OCI-LY1 (cell line): Measurements from ENCODE around the gene FAM78A.

Experiments
- H2AFZ ChIP-seq: fragments of 200-600 bp; sonication (generic), shearing (Covaris generic); 2 replicates; pipeline ENCODE4 v1.6.0; 2014; ENCODE audit warnings: antibody characterized with exemption, mild to moderate bottlenecking, low read length
- H3F3A ChIP-seq: fragments of 200-600 bp; sonication (generic), shearing (Covaris generic); 2 replicates; pipeline ENCODE4 v1.6.0; 2014; ENCODE audit warnings: mild to moderate bottlenecking, antibody characterized with exemption, low read length, moderate library complexity; ENCODE audit not compliant: insufficient read depth
- H3K27ac ChIP-seq: fragments of 200-600 bp; sonication (generic); 2 replicates; pipeline ENCODE4 v1.5.1; 2014; ENCODE audit warnings: low read length, mixed run types, mild to moderate bottlenecking, low read depth; ENCODE audit not compliant: poor library complexity, severe bottlenecking
- H3K27me3 ChIP-seq: fragments of 200-600 bp; sonication (generic); 2 replicates; pipeline ENCODE4 v1.6.0; 2014; ENCODE audit warnings: antibody characterized with exemption, mild to moderate bottlenecking, low read length, moderate library complexity; ENCODE audit not compliant: insufficient read depth
- H3K36me3 ChIP-seq: fragments of 200-600 bp; sonication (generic); 2 replicates; pipeline ENCODE4 v1.6.1; 2014; ENCODE audit warnings: mild to moderate bottlenecking, antibody characterized with exemption, low read length, moderate library complexity, mixed read lengths; ENCODE audit not compliant: insufficient read depth
- H3K4me1 ChIP-seq: fragments of 200-600 bp; sonication (generic); 2 replicates; pipeline ENCODE4 v1.5.1; 2014; ENCODE audit warnings: mild to moderate bottlenecking, low read length, moderate library complexity; ENCODE audit not compliant: insufficient read depth, severe bottlenecking
- H3K4me2 ChIP-seq: fragments of 200-600 bp; sonication (generic), shearing (Covaris generic); 2 replicates; pipeline ENCODE4 v1.6.1; 2014; ENCODE audit warnings: low read length
- H3K4me3 ChIP-seq: fragments of 200-600 bp; sonication (generic); 2 replicates; pipeline ENCODE4 v1.5.1; 2014; ENCODE audit warnings: low read length, low read depth, mild to moderate bottlenecking, mixed read lengths; ENCODE audit not compliant: poor library complexity, severe bottlenecking
- H3K79me2 ChIP-seq: fragments of 200-600 bp; shearing (Covaris generic); 2 replicates; pipeline ENCODE4 v1.6.1; 2016; ENCODE audit warnings: mixed run types, low read length, mixed read lengths; ENCODE audit not compliant: insufficient read depth
- H3K9ac ChIP-seq: fragments of 200-600 bp; sonication (generic), shearing (Covaris generic); 2 replicates; pipeline ENCODE4 v1.6.1; 2014; ENCODE audit warnings: mild to moderate bottlenecking, low read length, mixed read lengths
- H3K9me2 ChIP-seq: fragments of 200-600 bp; sonication (generic), shearing (Covaris generic); 2 replicates; pipeline ENCODE4 v1.6.1; 2014; ENCODE audit warnings: low read depth, mild to moderate bottlenecking, low read length, mixed read lengths
- H3K9me3 ChIP-seq: fragments of 200-600 bp; shearing (Covaris generic); 2 replicates; pipeline ENCODE4 v1.6.1; 2014; ENCODE audit warnings: low read length, mixed read lengths
- H4K20me1 ChIP-seq: fragments of 200-600 bp; sonication (generic), shearing (Covaris generic); 2 replicates; pipeline ENCODE4 v1.6.0; 2016; ENCODE audit warnings: mild to moderate bottlenecking, low read length; ENCODE audit not compliant: insufficient read depth
- EZH2 ChIP-seq: fragments of 200-600 bp; sonication (generic), shearing (Covaris generic); IDR thresholded peaks from 2 replicates; pipeline ENCODE4 v1.8.0; 2017; ENCODE audit warnings: borderline replicate concordance, mixed run types, mild to moderate bottlenecking, antibody characterized with exemption, low read length, moderate library complexity, mixed read lengths
- TF ChIP-seq, protein P1 (sequence below): fragments of 200-600 bp; sonication (generic), shearing (Covaris generic); IDR thresholded peaks from 2 replicates; pipeline ENCODE4 v1.5.1; 2017; ENCODE audit warnings: mild to moderate bottlenecking, antibody characterized with exemption, low read length, moderate library complexity, mixed read lengths

Gene FAM78A

GRCh38 chr9:131299961-131300347 lies 23.6 kb upstream of the FAM78A start:
- no peak overlapping the region for H3K9ac ChIP-seq
- H3K27ac ChIP-seq, result no peak overlapping the region
- no peaks in the 10 kb centered on the region for H3K79me2 ChIP-seq
- no peaks in the 10 kb centered on the region for H3K9me2 ChIP-seq
- no peaks in the 10 kb centered on the region for H4K20me1 ChIP-seq
- H3K4me2 ChIP-seq, result no peak overlapping the region
- no peaks in the 10 kb centered on the region; the same call in 1 of the 2 replicates for H3K27me3 ChIP-seq
- no peak overlapping the region for H3K4me3 ChIP-seq
- no peaks in the 10 kb centered on the region for H3F3A ChIP-seq
- no peak overlapping the region for H2AFZ ChIP-seq
- no peaks in the 10 kb centered on the region for H3K4me1 ChIP-seq
- no peak for TF ChIP-seq EZH2
- TF ChIP-seq, protein P1, sequence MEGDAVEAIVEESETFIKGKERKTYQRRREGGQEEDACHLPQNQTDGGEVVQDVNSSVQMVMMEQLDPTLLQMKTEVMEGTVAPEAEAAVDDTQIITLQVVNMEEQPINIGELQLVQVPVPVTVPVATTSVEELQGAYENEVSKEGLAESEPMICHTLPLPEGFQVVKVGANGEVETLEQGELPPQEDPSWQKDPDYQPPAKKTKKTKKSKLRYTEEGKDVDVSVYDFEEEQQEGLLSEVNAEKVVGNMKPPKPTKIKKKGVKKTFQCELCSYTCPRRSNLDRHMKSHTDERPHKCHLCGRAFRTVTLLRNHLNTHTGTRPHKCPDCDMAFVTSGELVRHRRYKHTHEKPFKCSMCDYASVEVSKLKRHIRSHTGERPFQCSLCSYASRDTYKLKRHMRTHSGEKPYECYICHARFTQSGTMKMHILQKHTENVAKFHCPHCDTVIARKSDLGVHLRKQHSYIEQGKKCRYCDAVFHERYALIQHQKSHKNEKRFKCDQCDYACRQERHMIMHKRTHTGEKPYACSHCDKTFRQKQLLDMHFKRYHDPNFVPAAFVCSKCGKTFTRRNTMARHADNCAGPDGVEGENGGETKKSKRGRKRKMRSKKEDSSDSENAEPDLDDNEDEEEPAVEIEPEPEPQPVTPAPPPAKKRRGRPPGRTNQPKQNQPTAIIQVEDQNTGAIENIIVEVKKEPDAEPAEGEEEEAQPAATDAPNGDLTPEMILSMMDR, result no peak
- H3K9me3 ChIP-seq, result no peaks in the 10 kb centered on the region
- no peaks in the 10 kb centered on the region for H3K36me3 ChIP-seq

- Histone ChIP-seq H3F3A (no peaks in the 10 kb centered on the region), H3K4me3 (no peak overlapping the region), H3K9me3 (no peaks in the 10 kb centered on the region), H3K27me3 (no peaks in the 10 kb centered on the region; the same call in 1 of the 2 replicates), H3K79me2 (no peaks in the 10 kb centered on the region), H2AFZ (no peak overlapping the region), H3K9ac (no peak overlapping the region), H4K20me1 (no peaks in the 10 kb centered on the region), H3K9me2 (no peaks in the 10 kb centered on the region), H3K27ac (no peak overlapping the region), H3K36me3 (no peaks in the 10 kb centered on the region), H3K4me2 (no peak overlapping the region), H3K4me1 (no peaks in the 10 kb centered on the region)
- TF ChIP-seq, protein P1, result no peak
- TF ChIP-seq EZH2, result no peak
Measured at GRCh38 chr9:131299346-131299960, 23.1 kb upstream of the FAM78A start.

DNA sequence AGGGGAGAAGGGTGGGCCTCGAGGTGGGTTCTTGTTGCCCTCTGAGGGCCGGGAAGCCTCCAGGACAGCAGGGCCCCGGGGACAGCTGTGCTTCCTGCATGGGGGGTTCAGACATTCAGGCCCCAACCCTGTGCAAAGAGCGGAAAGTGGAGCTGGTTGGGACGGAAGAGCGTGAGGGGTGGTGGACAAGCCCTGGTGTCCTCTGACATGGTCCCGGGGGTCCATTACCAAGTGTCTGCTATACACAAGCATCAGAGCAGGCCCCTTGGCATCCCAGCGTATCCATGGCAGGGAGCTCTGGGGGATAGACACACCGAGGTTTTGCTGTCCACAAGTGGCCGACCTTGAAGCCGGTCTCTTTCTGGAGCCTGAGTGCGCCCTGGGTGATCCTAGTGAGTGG lies 22.5 kb upstream of the FAM78A start:
- TF ChIP-seq, protein P1, result no peak
- TF ChIP-seq EZH2, result no peak
- Histone ChIP-seq H3K4me2 (no peak overlapping the region), H3K27ac (no peak overlapping the region), H3K4me1 (no peaks in the 10 kb centered on the region), H3F3A (no peaks in the 10 kb centered on the region), H3K9ac (no peak overlapping the region), H3K79me2 (no peaks in the 10 kb centered on the region), H4K20me1 (no peaks in the 10 kb centered on the region), H2AFZ (no peak overlapping the region), H3K9me2 (no peaks in the 10 kb centered on the region), H3K4me3 (no peak overlapping the region), H3K27me3 (no peaks in the 10 kb centered on the region; the same call in 1 of the 2 replicates), H3K9me3 (no peaks in the 10 kb centered on the region), H3K36me3 (no peaks in the 10 kb centered on the region)
